ENCODE results near the gene IL1A. TPM values are rescaled to one million over a fixed set of nuclear protein-coding genes. Genes with fewer than 3 reads are reported as not detected.

The IL1A gene
- total and polyA plus RNA-seq, 10 donors: 0.21 to 1.6 (median 0.69) TPM; not detected in 2

DNA sequence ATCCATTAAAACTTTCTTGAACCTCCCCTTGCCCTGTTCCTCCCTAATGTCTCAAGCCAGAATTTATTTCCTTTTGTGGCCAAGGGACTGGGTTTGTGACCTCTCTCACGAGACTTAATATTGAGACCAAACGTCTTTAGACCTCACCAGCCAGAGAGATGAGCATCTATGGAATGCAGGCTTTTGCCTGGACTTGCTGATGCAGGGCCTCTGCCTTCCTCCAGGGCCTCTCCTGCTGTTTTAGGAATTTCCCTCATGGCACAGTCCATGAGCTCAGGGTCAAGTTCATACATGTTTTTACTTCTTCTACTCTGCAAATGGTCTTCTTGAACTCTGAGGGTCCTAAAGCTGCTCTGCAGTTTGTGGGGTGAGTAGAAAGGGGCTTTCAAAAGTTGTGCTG lies 30.0 kb upstream of the IL1A start:
- Histone ChIP-seq H3K9me3 (no peaks in the 10 kb centered on the region), H3K27ac (no peak overlapping the region), H3K27me3 (replicated peaks in 1 of 7) (no peaks in the 10 kb centered on the region), H3K4me1 (peaks cover 12 to 42% (median 26%) of the 10 kb centered on the region in 6 donors), H3K36me3 (no peaks in the 10 kb centered on the region), H3K4me3 (no peak overlapping the region)
- WGBS, 5 donors: 69 to 85% (median 76%) methylated on average over 2 of the region's 2 CpGs
- TF ChIP-seq POLR2A (IDR thresholded peaks at IDR 0.05): no peak
- TF ChIP-seq POLR2AphosphoS5 (IDR thresholded peaks at IDR 0.05): no peak
- TF ChIP-seq, protein P1, sequence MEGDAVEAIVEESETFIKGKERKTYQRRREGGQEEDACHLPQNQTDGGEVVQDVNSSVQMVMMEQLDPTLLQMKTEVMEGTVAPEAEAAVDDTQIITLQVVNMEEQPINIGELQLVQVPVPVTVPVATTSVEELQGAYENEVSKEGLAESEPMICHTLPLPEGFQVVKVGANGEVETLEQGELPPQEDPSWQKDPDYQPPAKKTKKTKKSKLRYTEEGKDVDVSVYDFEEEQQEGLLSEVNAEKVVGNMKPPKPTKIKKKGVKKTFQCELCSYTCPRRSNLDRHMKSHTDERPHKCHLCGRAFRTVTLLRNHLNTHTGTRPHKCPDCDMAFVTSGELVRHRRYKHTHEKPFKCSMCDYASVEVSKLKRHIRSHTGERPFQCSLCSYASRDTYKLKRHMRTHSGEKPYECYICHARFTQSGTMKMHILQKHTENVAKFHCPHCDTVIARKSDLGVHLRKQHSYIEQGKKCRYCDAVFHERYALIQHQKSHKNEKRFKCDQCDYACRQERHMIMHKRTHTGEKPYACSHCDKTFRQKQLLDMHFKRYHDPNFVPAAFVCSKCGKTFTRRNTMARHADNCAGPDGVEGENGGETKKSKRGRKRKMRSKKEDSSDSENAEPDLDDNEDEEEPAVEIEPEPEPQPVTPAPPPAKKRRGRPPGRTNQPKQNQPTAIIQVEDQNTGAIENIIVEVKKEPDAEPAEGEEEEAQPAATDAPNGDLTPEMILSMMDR (IDR thresholded peaks at IDR 0.05 in 8 of 11, conservative IDR thresholded peaks at IDR 0.05 in 3 of 11): no peak
- DNase-seq: no peak
- intact Hi-C loops (cut with DNase I; ENCODE audit: low total_unique reads): no loop called here

DNA sequence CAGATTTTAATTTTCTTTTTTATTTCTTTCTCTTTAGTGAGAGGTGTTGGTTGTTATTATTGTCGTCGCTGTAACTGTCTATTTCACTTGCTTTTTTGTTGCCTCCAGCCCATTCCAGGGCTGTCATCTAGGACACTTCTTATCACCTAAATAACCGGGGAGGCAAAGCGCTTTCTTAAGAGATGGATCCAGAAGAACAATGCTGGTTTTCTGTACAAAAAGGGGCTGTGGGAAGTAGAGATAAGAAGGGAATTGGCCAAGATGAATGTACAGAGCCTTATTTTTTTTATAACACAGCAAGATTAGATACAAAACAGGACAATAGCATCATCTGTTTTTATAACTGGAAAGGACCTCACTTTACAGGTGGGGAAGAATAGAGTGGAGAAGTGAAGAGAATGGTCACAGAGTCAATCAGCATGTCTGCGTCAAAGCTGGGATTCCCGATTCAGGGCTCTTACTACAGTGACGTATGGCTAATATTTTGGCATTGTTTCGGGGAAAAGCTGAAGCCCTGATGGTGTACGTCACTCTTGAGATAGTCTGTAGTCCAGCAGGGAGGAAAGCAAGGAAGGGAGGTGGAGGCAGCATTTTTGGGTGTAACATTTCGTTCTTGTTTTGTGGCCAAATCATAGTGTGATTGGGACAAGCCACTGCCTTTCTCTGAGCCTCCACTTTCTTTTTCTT lies 29.1 kb upstream of the IL1A start:
- no peaks in the 10 kb centered on the region for H3K36me3 ChIP-seq
- H3K4me3 ChIP-seq: no peak overlapping the region
- intact Hi-C loops (cut with DNase I; ENCODE audit: low total_unique reads): no loop called here
- H3K9me3 ChIP-seq: no peaks in the 10 kb centered on the region
- 84 to 91% (median 90%) methylated on average over 10 of the region's 10 CpGs for WGBS, 5 donors
- DNase-seq: no peak
- peak overlapping the region in 2 of 8 donors; percentile 26 to 48 for H3K27ac ChIP-seq
- H3K27me3 ChIP-seq (replicated peaks in 1 of 7): no peaks in the 10 kb centered on the region
- TF ChIP-seq, protein P1 (IDR thresholded peaks at IDR 0.05 in 8 of 11, conservative IDR thresholded peaks at IDR 0.05 in 3 of 11): no peak
- TF ChIP-seq POLR2AphosphoS5 (IDR thresholded peaks at IDR 0.05) (no peak), POLR2A (IDR thresholded peaks at IDR 0.05) (no peak)
- H3K4me1 ChIP-seq: peaks cover 12 to 42% (median 26%) of the 10 kb centered on the region in 6 donors

DNA sequence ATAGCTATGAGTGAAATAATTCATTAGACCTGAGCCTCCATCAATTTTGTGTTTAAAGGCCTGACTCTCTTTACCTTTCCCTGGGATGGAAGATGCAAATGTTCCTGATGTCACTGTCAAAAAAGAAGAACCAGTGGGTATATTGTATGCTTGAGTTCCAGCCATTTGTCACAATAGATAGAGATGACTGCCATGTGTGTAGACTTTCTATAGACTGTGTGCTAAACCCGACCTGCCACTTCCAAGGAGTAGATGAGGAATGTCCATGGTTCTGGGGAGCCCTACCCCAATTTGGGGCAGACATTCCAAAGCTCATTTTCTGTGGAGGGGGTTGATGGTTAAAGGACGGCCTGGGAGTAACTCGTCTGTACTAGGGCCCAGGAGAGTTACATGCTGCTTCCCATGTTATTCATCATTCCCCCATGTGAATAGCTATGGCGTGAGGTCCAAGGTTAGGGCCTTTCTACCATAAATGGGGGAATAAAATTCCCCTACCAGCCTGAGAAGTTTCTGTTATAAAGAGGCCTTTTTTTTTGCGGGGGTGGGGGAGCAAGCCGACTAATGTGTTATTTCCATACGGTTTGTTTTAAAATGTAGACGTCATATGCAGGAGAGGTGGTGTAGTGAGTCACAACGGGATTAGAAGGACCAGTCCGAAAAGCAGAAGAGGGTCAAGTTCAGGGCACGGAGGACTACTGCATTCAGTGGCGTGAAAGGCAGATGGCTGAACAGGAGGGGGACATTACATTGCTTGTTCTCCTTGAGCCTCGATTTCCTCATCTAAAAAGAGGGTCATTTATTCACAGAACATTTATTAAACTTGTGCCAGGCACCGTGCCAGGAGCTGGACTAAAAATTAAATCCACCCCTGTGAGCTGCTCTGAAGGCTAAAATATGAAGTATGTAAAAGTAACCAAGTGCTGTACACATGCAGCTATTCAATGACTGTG lies 28.3 kb upstream of the IL1A start:
- Histone ChIP-seq H3K27me3 (replicated peaks in 1 of 7) (no peaks in the 10 kb centered on the region), H3K36me3 (no peaks in the 10 kb centered on the region), H3K9me3 (peaks cover 0 to 6% (median 2%) of the 10 kb centered on the region in 8 donors), H3K4me1 (peaks cover 12 to 42% (median 26%) of the 10 kb centered on the region in 6 donors), H3K27ac (peak overlapping the region in 4 of 8 donors; percentile 41 to 59 (median 52)), H3K4me3 (no peak overlapping the region)
- no peak for DNase-seq
- intact Hi-C loops (cut with DNase I; ENCODE audit: low total_unique reads): no loop called here
- TF ChIP-seq POLR2A (IDR thresholded peaks at IDR 0.05) (no peak), POLR2AphosphoS5 (IDR thresholded peaks at IDR 0.05) (no peak)
- TF ChIP-seq, protein P1 (IDR thresholded peaks at IDR 0.05 in 8 of 11, conservative IDR thresholded peaks at IDR 0.05 in 3 of 11): no peak
- WGBS, 5 donors: 46 to 66% (median 59%) methylated on average over 14 of the region's 14 CpGs
